OCI-LY7 (cell line): Measurements from ENCODE around the gene WNT3A.

Experiments
- EZH2phosphoT487 ChIP-seq: fragments of 200-600 bp; sonication (generic); IDR thresholded peaks from 2 replicates; pipeline ENCODE4 v1.6.1; 2018; ENCODE audit warnings: low read depth, borderline replicate concordance, mild to moderate bottlenecking, mixed run types, antibody characterized with exemption, low read length, moderate library complexity, mixed read lengths
- TF ChIP-seq, protein P1 (sequence below): fragments of 200-600 bp; sonication (generic); conservative IDR thresholded peaks from 2 replicates; pipeline ENCODE4 v1.5.1; 2014; ENCODE audit warnings: mild to moderate bottlenecking, antibody characterized with exemption, low read length, moderate library complexity, mixed read lengths

DNA sequence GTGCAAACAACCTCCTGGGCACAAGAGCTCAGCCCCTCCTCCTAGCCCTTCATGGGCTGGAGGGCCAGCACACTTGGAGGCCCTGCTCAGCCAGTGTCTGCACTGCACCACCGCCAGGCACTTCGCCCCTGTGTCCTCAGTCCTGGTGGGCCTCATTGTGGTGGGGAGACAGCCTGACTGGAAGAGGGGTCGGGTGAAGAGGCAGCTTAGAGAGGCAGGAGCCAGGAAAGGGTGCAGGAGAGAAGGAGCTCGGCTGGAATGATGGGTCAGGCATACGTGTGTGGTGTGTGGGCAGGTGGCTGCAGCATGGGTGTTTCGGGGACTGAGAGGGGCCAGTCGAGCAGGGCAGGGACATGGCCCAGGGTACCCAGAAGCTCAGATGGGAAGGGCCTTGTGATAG, 4.1 kb downstream of the WNT3A start:
- TF ChIP-seq, protein P1, sequence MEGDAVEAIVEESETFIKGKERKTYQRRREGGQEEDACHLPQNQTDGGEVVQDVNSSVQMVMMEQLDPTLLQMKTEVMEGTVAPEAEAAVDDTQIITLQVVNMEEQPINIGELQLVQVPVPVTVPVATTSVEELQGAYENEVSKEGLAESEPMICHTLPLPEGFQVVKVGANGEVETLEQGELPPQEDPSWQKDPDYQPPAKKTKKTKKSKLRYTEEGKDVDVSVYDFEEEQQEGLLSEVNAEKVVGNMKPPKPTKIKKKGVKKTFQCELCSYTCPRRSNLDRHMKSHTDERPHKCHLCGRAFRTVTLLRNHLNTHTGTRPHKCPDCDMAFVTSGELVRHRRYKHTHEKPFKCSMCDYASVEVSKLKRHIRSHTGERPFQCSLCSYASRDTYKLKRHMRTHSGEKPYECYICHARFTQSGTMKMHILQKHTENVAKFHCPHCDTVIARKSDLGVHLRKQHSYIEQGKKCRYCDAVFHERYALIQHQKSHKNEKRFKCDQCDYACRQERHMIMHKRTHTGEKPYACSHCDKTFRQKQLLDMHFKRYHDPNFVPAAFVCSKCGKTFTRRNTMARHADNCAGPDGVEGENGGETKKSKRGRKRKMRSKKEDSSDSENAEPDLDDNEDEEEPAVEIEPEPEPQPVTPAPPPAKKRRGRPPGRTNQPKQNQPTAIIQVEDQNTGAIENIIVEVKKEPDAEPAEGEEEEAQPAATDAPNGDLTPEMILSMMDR = no peak
- no peak for TF ChIP-seq EZH2phosphoT487
